Hypothalamus (tissue), 51 donors: Measurements from ENCODE around the gene NMRK2.
"Not testable (repeated sequence)": the region's sequence is repeated elsewhere in the genome, so short reads cannot be mapped to it uniquely, and the experiment has no call there.

ENCODE experiments used
- DNase-seq, 51 donors: peaks; one replicate each; lab custom pipeline; 2025; lab: John Stamatoyannopoulos, UW

NMRK2 gene

GRCh38 chr19:3963458-3964255 lies 30.8 kb downstream of the NMRK2 start:
- no peak for DNase-seq

GRCh38 chr19:3964256-3965194 lies 31.7 kb downstream of the NMRK2 start:
- no peak for DNase-seq

GRCh38 chr19:3966051-3967017 lies 33.5 kb downstream of the NMRK2 start:
- no peak for DNase-seq

GRCh38 chr19:3967983-3968382 lies 35.1 kb downstream of the NMRK2 start:
- not testable (repeated sequence) for DNase-seq

GRCh38 chr19:3968556-3969434 lies 35.9 kb downstream of the NMRK2 start:
- peak in 15 of 51 donors; percentile 4 to 78 (median 23) for DNase-seq

- DNase-seq, result peak in 2 of 51 donors; percentile 13 to 35
Measured at GRCh38 chr19:3969435-3970312, 36.8 kb downstream of the NMRK2 start.

- DNase-seq, result no peak
Measured at GRCh38 chr19:3970313-3970807, 37.5 kb downstream of the NMRK2 start.

GRCh38 chr19:3970808-3971598 lies 38.1 kb downstream of the NMRK2 start, which contains the start of gene DAPK3:
Gene DAPK3 (minus strand): TSS chr19:3971099. CDS start chr19:3969735, 1,364 bp downstream.
- DNase-seq, result peak; percentile 58 to 99 (median 96)

GRCh38 chr19:3975144-3975543 lies 42.3 kb downstream of the NMRK2 start:
- no peak for DNase-seq

GRCh38 chr19:3975637-3976087 lies 42.8 kb downstream of the NMRK2 start:
- no peak for DNase-seq

GRCh38 chr19:3976495-3977241 lies 43.8 kb downstream of the NMRK2 start:
- no peak for DNase-seq

- no peak for DNase-seq
Measured at GRCh38 chr19:3977242-3978143, 44.6 kb downstream of the NMRK2 start.

- no peak for DNase-seq
Measured at GRCh38 chr19:3978145-3978544, 45.3 kb downstream of the NMRK2 start.

GRCh38 chr19:3979289-3979673 lies 46.4 kb downstream of the NMRK2 start:
- no peak for DNase-seq

- no peak for DNase-seq
Measured at GRCh38 chr19:3979674-3980352, 46.9 kb downstream of the NMRK2 start.
